A673 (cell line): ENCODE data around the gene ASNSD1.

Experiments used
- CTCF ChIP-seq: fragments of 300-800, 200-600 bp; sonication (generic); conservative IDR thresholded peaks from 2 replicates; pipeline ENCODE4 v1.5.1; 2017; ENCODE audit warnings: low read depth, mild to moderate bottlenecking, antibody characterized with exemption, low read length, moderate library complexity, mixed read lengths
- EZH2 ChIP-seq: fragments of 200-600 bp; sonication (generic); IDR thresholded peaks from 2 replicates; pipeline ENCODE4 v1.6.1; 2017; ENCODE audit warnings: borderline replicate concordance, low read depth, mild to moderate bottlenecking, mixed read lengths, antibody characterized with exemption, low read length; ENCODE audit not compliant: poor library complexity, severe bottlenecking

GRCh38 chr2:189698020-189698887, 37.0 kb downstream of the ASNSD1 start:
- TF ChIP-seq CTCF (peak; percentile 78), EZH2 (no peak)
